ENCODE results near the gene EPB41. TPM values are rescaled to one million over a fixed set of nuclear protein-coding genes. Genes with fewer than 3 reads are reported as not detected.

EPB41 gene
- total RNA-seq, 4 donors from 2014 or later: 110 to 183 (median 126) TPM

DNA sequence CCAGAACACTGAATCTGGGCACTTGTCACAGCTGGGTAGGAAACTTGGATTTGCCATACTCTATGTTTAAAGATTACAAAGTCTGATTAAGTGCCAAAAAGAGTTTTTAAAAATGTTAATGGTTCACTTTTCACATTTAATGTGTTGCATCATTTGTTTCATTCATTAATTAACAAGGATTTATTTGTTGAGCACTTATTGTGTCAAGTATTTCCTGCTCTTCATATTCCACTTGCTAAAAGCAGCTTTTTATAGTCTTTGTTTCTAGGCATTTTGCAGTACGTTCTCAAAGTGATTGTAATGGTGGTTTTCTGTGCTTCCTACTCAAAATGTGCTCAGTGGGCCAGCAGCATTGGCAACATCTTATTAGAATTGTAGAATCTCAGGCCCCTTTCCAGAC is 68.7 kb downstream of the EPB41 start:
- no peak overlapping the region for H3K4me3 ChIP-seq
- TF ChIP-seq POLR2A (IDR thresholded peaks at IDR 0.05) (no peak), CTCF (IDR thresholded peaks at IDR 0.05) (no peak)
- no peak for DNase-seq
- H3K27me3 ChIP-seq: no peaks in the 10 kb centered on the region
- peaks cover 0 to 4% (median 0%) of the 10 kb centered on the region in 3 donors for H3K36me3 ChIP-seq
- H3K4me1 ChIP-seq: no peaks in the 10 kb centered on the region
- no peaks in the 10 kb centered on the region for H3K9me3 ChIP-seq
- no peak overlapping the region for H3K27ac ChIP-seq

DNA sequence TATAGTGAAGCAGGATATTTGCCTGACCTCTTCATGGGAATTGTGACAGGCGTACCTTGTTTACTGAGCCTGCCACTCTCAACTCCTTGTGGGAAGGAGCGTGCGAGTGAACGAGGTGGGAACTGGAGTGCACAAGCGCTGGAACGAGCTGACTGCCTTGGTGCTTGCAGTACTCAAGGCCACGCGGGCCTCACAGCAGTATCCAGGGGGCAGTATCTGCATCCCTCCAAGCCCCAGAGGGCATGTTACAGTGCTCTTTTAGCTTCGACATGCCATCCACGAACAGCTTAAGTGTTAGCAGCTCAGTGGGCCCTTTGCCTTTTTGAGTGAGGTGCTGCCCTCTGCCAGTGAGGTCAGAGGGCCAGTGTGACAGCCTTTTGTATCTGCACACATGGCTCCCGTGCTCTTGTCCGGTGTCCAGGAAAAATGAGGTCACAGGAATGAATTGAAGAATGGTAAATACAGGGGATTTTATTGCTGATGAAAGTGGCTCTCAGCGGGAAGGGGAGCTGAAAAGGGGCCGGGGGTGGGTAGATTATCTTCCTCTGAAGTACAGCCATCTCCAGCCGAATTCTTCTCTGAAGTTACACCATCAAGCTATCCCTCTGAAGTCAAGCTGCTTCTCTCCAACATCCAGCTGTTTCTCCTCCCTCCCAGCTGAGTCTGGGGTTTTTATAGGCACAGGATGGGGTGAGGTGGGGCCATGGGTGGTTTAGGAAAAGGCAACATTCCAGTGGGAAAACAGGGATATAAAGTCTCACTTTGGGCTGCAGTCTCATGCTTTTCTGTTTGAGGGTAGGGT is 69.3 kb downstream of the EPB41 start:
- H3K27ac ChIP-seq: no peak overlapping the region
- TF ChIP-seq CTCF (IDR thresholded peaks at IDR 0.05): peak in 1 of 6 experiments; percentile 7
- no peak for TF ChIP-seq POLR2A (IDR thresholded peaks at IDR 0.05)

DNA sequence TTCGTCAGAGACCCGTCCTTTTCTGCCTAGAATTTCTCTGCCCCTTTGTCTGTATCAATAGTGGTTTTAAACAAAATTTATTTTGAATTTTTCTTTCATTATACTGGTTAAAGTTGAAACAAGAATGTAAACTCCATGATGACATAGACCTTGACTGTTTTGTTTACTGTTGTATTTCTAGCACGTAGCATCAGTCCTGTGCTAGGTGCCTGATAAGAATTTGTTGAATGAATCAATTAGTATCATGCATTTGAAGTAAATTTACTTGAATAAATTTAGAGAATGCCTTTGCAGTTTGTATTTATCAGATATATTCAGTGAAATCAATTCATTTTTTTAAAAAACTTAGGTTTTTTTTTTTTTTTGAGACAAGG is 69.9 kb downstream of the EPB41 start:
- no peak overlapping the region for H3K27ac ChIP-seq
- TF ChIP-seq CTCF (IDR thresholded peaks at IDR 0.05): no peak
- no peak for TF ChIP-seq POLR2A (IDR thresholded peaks at IDR 0.05)
- DNase-seq: no peak
- no peaks in the 10 kb centered on the region for H3K27me3 ChIP-seq
- H3K4me3 ChIP-seq: no peak overlapping the region
- H3K36me3 ChIP-seq: peaks cover 0 to 7% (median 0%) of the 10 kb centered on the region in 3 donors
- no peaks in the 10 kb centered on the region for H3K9me3 ChIP-seq
- H3K4me1 ChIP-seq: no peaks in the 10 kb centered on the region

More for the DNA sequence above, 69.3 kb downstream of the EPB41 start:
- no peak for DNase-seq
- Histone ChIP-seq H3K4me3 (no peak overlapping the region), H3K9me3 (no peaks in the 10 kb centered on the region), H3K36me3 (peaks cover 0 to 7% (median 0%) of the 10 kb centered on the region in 3 donors), H3K4me1 (no peaks in the 10 kb centered on the region), H3K27me3 (no peaks in the 10 kb centered on the region)

DNA sequence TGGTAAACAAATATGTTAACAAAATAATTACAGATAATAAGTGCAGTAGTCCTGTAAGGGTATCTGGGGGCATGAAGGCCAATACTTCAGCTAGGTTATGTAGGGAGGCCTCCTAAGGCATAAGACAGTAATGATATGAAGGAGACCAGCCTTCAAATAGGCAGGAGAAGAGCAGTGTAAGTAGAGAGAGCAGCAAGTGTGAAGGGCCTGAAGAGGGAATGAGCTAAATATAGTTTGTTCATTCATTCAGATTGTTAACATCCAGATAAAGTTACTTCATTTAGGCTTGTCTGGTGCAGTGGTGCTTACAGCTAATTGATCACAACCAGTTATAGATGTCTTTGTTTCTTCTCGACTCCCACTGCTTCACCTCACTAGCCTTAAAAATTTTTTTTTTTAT is 71.1 kb downstream of the EPB41 start:
- no peak for DNase-seq
- no peaks in the 10 kb centered on the region for H3K9me3 ChIP-seq
- no peak overlapping the region for H3K4me3 ChIP-seq
- H3K4me1 ChIP-seq: no peaks in the 10 kb centered on the region
- TF ChIP-seq POLR2A (IDR thresholded peaks at IDR 0.05) (no peak), CTCF (IDR thresholded peaks at IDR 0.05) (no peak)
- H3K27me3 ChIP-seq: no peaks in the 10 kb centered on the region
- H3K36me3 ChIP-seq: peaks cover 0 to 7% (median 0%) of the 10 kb centered on the region in 3 donors
- H3K27ac ChIP-seq: no peak overlapping the region

- DNase-seq: no peak
- H3K36me3 ChIP-seq: peaks cover 0 to 7% (median 0%) of the 10 kb centered on the region in 3 donors
- H3K4me3 ChIP-seq: no peak overlapping the region
- H3K27ac ChIP-seq: no peak overlapping the region
- H3K9me3 ChIP-seq: no peaks in the 10 kb centered on the region
- no peaks in the 10 kb centered on the region for H3K27me3 ChIP-seq
- no peak for TF ChIP-seq POLR2A (IDR thresholded peaks at IDR 0.05)
- H3K4me1 ChIP-seq: no peaks in the 10 kb centered on the region
These were observed 72.0 kb downstream of the EPB41 start for GRCh38 chr1:28986306-28986910.

DNA sequence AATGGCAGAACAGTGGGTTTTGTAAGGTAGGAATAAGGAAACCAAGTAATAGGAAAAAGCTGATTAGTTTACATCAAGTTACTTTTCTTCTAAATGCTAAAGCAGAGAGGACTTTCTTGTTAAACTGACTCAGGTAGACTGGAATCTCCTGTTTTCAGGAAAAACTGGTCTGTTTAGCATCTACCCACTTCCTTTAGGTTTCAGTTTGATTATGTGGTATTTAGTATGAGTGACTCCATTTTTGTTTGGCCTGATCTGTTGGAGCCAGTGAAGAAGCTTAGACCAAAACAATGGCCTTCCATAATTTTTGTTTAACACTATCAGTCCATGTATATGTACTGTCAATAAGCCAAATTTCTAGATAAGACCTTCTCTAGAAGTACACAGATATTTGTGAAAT is 88.4 kb downstream of the EPB41 start:
- Histone ChIP-seq H3K4me3 (no peak overlapping the region), H3K27ac (no peak overlapping the region), H3K36me3 (no peaks in the 10 kb centered on the region), H3K9me3 (no peaks in the 10 kb centered on the region), H3K4me1 (no peaks in the 10 kb centered on the region), H3K27me3 (no peaks in the 10 kb centered on the region)
- TF ChIP-seq POLR2A (IDR thresholded peaks at IDR 0.05) (no peak), CTCF (IDR thresholded peaks at IDR 0.05) (no peak)
- DNase-seq: no peak

Data from Peyer's patch (tissue), 4 donors.